ENCODE results near the gene MAGEC1. TPM values are rescaled to one million over a fixed set of nuclear protein-coding genes. Genes with fewer than 3 reads are reported as not detected.
"Not testable (repeated sequence)": the region's sequence is repeated elsewhere in the genome, so short reads cannot be mapped to it uniquely, and the experiment has no call there.

The MAGEC1 gene
- total RNA-seq (2014; rRNA removed; shearing (Covaris generic)), result not detected in 2 replicates
- not detected in 2 replicates for total RNA-seq (2022)
- not detected for Bru-seq, nascent RNA
- not detected for BruChase-seq, experiment 1, labeled RNA remaining after a 6-hour chase
- not detected for BruChase-seq, experiment 2, labeled RNA remaining after a 2-hour chase
- long read RNA-seq, result 0 reads

- Histone ChIP-seq H3K79me2 (ENCODE audit: insufficient read depth, low read depth, low read length) (no peaks in the 10 kb centered on the region), H3K27ac (ENCODE audit: low read depth, low read length, poor library complexity, severe bottlenecking) (no peak within 1 kb of the TSS), H3K9me2 (ENCODE audit: insufficient read depth, low read length) (no peaks in the 10 kb centered on the region), H3K4me2 (ENCODE audit: low read length) (no peak within 1 kb of the TSS), H3K9me3 (ENCODE audit: low read length) (no peaks in the 10 kb centered on the region), H3K4me1 (ENCODE audit: insufficient read depth, low read length, poor library complexity, severe bottlenecking) (no peaks in the 10 kb centered on the region), H3K36me3 (ENCODE audit: insufficient read depth, low read length) (no peaks in the 10 kb centered on the region), H4K20me1 (ENCODE audit: insufficient read depth, low read length) (no peaks in the 10 kb centered on the region), H3K4me3 (ENCODE audit: low read depth, low read length, poor library complexity, severe bottlenecking) (no peak within 1 kb of the TSS), H2AFZ (ENCODE audit: low read length) (no peak within 1 kb of the TSS)
- ChIA-PET POLR2A (no interaction called here), CTCF (ENCODE audit: unreplicated experiment) (no interaction called here)
- no TSS peak for BruUV-seq (replicated peaks)
- TF ChIP-seq EZH2phosphoT487 (IDR thresholded peaks at IDR 0.05; ENCODE audit: borderline replicate concordance, low read depth, low read length) (no peak), CTCF (conservative IDR thresholded peaks at IDR 0.05; ENCODE audit: low read length) (no peak)
- no peak for DNase-seq (ENCODE audit: low spot score)
- intact Hi-C loops (cut with micrococcal nuclease; ENCODE audit: unreplicated experiment), result no loop called here
Observed at GRCh38 chrX:141903400-141904155, at the start of gene MAGEC1. MAGEC1 (plus strand) TSS chrX:141903894; CDS start chrX:141905073, 1,179 bp downstream.

GRCh38 chrX:141857479-141857878, 46.2 kb upstream of the MAGEC1 start:
- H3K79me2 ChIP-seq (ENCODE audit: insufficient read depth, low read depth, low read length), result no peaks in the 10 kb centered on the region
- DNase-seq (ENCODE audit: low spot score), result no peak
- H3K9me3 ChIP-seq (ENCODE audit: low read length), result no peaks in the 10 kb centered on the region
- no peaks in the 10 kb centered on the region for H3K9me2 ChIP-seq (ENCODE audit: insufficient read depth, low read length)
- BruUV-seq (replicated peaks), result no TSS peak
- ChIA-PET POLR2A (no interaction called here), CTCF (ENCODE audit: unreplicated experiment) (no interaction called here)
- H3K36me3 ChIP-seq (ENCODE audit: insufficient read depth, low read length), result no peaks in the 10 kb centered on the region
- H3K4me1 ChIP-seq (ENCODE audit: insufficient read depth, low read length, poor library complexity, severe bottlenecking), result no peaks in the 10 kb centered on the region
- H3K4me2 ChIP-seq (ENCODE audit: low read length), result no peak overlapping the region
- H2AFZ ChIP-seq (ENCODE audit: low read length), result no peak overlapping the region
- intact Hi-C loops (cut with micrococcal nuclease; ENCODE audit: unreplicated experiment), result no loop called here
- H3K27ac ChIP-seq (ENCODE audit: low read depth, low read length, poor library complexity, severe bottlenecking), result no peak overlapping the region
- TF ChIP-seq EZH2phosphoT487 (IDR thresholded peaks at IDR 0.05; ENCODE audit: borderline replicate concordance, low read depth, low read length), result no peak
- H3K4me3 ChIP-seq (ENCODE audit: low read depth, low read length, poor library complexity, severe bottlenecking), result no peak overlapping the region
- H4K20me1 ChIP-seq (ENCODE audit: insufficient read depth, low read length), result no peaks in the 10 kb centered on the region

GRCh38 chrX:141879616-141880015, 24.1 kb upstream of the MAGEC1 start:
- no peaks in the 10 kb centered on the region for H3K4me1 ChIP-seq (ENCODE audit: insufficient read depth, low read length, poor library complexity, severe bottlenecking)
- H4K20me1 ChIP-seq (ENCODE audit: insufficient read depth, low read length), result no peaks in the 10 kb centered on the region
- H3K4me3 ChIP-seq (ENCODE audit: low read depth, low read length, poor library complexity, severe bottlenecking), result no peak overlapping the region
- H3K27ac ChIP-seq (ENCODE audit: low read depth, low read length, poor library complexity, severe bottlenecking), result no peak overlapping the region
- BruUV-seq (replicated peaks), result no TSS peak
- ChIA-PET POLR2A (no interaction called here), CTCF (ENCODE audit: unreplicated experiment) (no interaction called here)
- no peak overlapping the region for H3K4me2 ChIP-seq (ENCODE audit: low read length)
- no peaks in the 10 kb centered on the region for H3K79me2 ChIP-seq (ENCODE audit: insufficient read depth, low read depth, low read length)
- no peak for TF ChIP-seq CTCF (conservative IDR thresholded peaks at IDR 0.05; ENCODE audit: low read length)
- no peak for TF ChIP-seq EZH2phosphoT487 (IDR thresholded peaks at IDR 0.05; ENCODE audit: borderline replicate concordance, low read depth, low read length)
- no peaks in the 10 kb centered on the region for H3K36me3 ChIP-seq (ENCODE audit: insufficient read depth, low read length)
- no peak for DNase-seq (ENCODE audit: low spot score)
- no peaks in the 10 kb centered on the region for H3K9me3 ChIP-seq (ENCODE audit: low read length)
- H2AFZ ChIP-seq (ENCODE audit: low read length), result no peak overlapping the region
- H3K9me2 ChIP-seq (ENCODE audit: insufficient read depth, low read length), result no peaks in the 10 kb centered on the region
- intact Hi-C loops (cut with micrococcal nuclease; ENCODE audit: unreplicated experiment), result no loop called here

GRCh38 chrX:141888811-141889210, 14.9 kb upstream of the MAGEC1 start:
- BruUV-seq (replicated peaks); H2AFZ ChIP-seq (ENCODE audit: low read length); H3K36me3 ChIP-seq (ENCODE audit: insufficient read depth, low read length); H3K27ac ChIP-seq (ENCODE audit: low read depth, low read length, poor library complexity, severe bottlenecking); DNase-seq (ENCODE audit: low spot score); H3K79me2 ChIP-seq (ENCODE audit: insufficient read depth, low read depth, low read length); H3K4me3 ChIP-seq (ENCODE audit: low read depth, low read length, poor library complexity, severe bottlenecking); POLR2A ChIA-PET; H4K20me1 ChIP-seq (ENCODE audit: insufficient read depth, low read length); intact Hi-C loops (cut with micrococcal nuclease; ENCODE audit: unreplicated experiment); CTCF ChIA-PET (ENCODE audit: unreplicated experiment); H3K9me3 ChIP-seq (ENCODE audit: low read length); H3K4me1 ChIP-seq (ENCODE audit: insufficient read depth, low read length, poor library complexity, severe bottlenecking); H3K4me2 ChIP-seq (ENCODE audit: low read length); H3K9me2 ChIP-seq (ENCODE audit: insufficient read depth, low read length): not testable (repeated sequence)
